ENCODE data around the gene BABAM1.
"Not testable (repeated sequence)": the region's sequence is repeated elsewhere in the genome, so short reads cannot be mapped to it uniquely, and the experiment has no call there.

BABAM1 gene

GRCh38 chr19:17243830-17244617 is 23.2 kb upstream of the BABAM1 start:
- DNase-seq (ENCODE audit: low read depth), result no peak

DNA sequence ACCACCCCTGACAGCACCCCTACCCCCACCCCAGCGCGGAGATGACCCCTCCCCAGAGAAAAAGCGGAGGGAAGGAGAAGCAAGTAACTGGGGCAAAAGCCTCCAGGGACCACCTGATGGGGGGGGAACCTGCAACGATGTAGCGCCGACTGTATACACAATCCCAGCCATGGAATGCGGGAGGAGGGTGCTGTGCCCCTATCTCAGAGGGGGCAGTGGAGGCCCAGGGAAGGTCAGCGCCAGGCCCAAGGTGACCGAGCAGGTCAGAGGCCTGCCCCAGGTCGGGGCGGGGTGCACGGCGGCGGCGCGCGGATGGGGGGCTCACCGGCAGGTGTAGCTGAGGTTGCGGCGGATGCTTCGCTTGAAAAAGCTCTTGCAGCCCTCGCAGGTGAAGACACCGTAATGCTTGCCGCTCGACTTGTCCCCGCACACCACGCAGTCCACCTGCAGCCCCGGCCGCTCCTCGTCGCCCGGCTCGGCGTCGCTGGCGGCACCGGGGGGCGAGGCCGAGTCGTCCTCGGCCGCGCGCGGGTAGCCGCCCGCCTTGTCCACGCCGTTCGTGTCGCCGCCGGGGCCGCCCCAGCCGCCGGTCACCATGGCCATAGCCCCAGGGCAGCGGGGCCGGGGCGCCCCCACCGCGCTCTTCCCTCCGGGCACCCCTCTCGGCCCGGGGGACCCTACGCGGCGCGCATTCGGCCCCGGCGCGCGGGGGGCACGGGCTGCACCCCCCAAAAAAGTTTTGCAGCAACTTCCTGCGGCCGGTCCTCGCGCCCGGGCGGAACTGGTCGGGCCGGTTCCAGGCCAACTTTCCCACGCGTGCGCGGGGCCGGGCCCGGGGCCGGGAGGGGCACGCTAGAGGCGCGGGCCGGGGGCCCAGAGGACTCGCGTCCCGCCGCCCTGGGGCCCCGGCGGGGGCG is 22.4 kb upstream of the BABAM1 start:
- no peak for DNase-seq (ENCODE audit: low read depth)

- DNase-seq (ENCODE audit: low read depth), result no peak
Measured at GRCh38 chr19:17245535-17245984, 21.7 kb upstream of the BABAM1 start, which contains the start of gene NR2F6. NR2F6 (minus strand) TSS chr19:17245919; CDS start chr19:17245220, 699 bp downstream.

- no peak for DNase-seq (ENCODE audit: low read depth)
Measured at GRCh38 chr19:17246681-17247425, 20.4 kb upstream of the BABAM1 start.

- no peak for DNase-seq (ENCODE audit: low read depth)
Measured at GRCh38 chr19:17248011-17248776, 19.0 kb upstream of the BABAM1 start.

DNA sequence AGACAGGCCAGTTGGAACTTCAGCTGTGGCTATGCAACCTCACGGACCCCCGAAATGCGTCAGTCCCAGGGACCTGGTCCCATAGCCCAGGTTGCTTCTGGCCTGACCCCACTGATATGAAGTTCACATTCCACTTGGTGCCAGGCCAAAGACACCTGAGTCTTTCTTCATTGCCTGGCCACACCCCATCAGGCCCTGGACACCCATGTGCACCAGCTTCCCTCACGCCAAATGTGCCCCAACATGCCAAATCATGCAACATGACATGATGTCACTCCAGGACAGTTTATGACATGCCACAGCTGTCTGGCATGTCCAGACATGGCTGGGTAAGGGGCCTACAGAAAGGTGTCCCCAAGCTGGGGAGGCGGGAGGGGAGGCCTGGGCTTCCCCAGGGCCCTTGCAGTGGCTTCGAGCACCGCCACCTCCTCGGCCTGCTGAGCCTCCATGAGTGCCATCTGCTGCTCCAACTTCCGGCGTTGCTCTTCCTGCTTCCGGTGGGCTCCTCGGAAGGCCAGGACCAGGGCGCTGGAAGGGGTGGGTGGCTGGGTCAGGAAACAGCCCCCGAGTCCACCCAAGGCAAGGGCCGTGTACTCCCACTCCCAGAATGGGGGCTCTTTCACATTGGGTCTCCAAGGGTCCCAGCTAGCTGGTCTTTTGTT is 17.2 kb upstream of the BABAM1 start:
- no peak for DNase-seq (ENCODE audit: low read depth)

- DNase-seq (ENCODE audit: low read depth), result no peak
Measured at GRCh38 chr19:17254636-17255035, 12.6 kb upstream of the BABAM1 start.

DNA sequence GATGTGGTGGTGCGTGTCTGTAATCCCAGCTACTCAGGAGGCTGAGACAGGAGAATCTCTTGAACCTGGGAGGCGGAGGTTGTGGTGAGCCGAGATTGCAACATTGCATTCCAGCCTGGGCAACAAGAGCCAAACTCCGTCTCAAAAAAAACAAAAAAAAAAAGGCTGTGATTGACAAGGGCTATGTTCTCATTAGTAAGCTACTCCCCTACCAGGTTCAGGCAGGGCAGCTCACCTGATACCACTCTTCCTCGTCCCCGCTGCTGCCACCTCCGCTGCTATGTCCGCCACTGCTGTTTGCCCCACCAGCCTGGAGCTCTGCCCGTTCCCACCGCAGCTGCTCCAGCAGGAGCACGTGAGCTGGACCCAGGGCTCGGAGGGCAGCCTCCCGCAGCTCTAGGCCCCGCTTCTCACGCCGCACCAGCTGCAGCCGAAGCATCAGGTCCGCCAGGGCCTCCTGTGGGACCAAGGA is 12.1 kb upstream of the BABAM1 start:
- DNase-seq (ENCODE audit: low read depth), result no peak

DNA sequence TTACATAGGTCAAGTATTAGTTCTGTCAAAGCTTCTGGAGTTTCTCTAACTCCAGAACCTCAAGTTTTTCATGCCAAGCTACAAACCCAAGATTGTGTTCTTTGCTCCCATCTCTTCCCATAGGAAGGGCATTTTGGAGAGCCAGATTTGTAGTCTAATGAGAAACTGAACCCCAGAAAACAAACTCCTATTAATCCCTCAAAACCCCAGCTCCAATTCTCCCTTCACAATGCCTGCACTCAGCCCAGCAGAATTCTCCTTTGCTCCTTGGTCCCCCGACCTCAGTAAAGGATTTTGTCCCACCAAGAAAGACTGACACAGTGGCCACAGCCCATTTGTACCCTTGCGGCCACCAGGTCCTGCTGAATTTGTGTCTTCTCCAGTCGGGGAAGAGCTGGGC is 11.1 kb upstream of the BABAM1 start:
- no peak for DNase-seq (ENCODE audit: low read depth)

- DNase-seq (ENCODE audit: low read depth), result no peak
Measured at GRCh38 chr19:17259118-17259780, 8.0 kb upstream of the BABAM1 start.

GRCh38 chr19:17259934-17260333 is 7.3 kb upstream of the BABAM1 start:
- no peak for DNase-seq (ENCODE audit: low read depth)

GRCh38 chr19:17260842-17261325 is 6.4 kb upstream of the BABAM1 start:
- DNase-seq (ENCODE audit: low read depth), result peak; percentile 68

GRCh38 chr19:17262557-17262956 is 4.7 kb upstream of the BABAM1 start:
- DNase-seq (ENCODE audit: low read depth), result no peak

DNA sequence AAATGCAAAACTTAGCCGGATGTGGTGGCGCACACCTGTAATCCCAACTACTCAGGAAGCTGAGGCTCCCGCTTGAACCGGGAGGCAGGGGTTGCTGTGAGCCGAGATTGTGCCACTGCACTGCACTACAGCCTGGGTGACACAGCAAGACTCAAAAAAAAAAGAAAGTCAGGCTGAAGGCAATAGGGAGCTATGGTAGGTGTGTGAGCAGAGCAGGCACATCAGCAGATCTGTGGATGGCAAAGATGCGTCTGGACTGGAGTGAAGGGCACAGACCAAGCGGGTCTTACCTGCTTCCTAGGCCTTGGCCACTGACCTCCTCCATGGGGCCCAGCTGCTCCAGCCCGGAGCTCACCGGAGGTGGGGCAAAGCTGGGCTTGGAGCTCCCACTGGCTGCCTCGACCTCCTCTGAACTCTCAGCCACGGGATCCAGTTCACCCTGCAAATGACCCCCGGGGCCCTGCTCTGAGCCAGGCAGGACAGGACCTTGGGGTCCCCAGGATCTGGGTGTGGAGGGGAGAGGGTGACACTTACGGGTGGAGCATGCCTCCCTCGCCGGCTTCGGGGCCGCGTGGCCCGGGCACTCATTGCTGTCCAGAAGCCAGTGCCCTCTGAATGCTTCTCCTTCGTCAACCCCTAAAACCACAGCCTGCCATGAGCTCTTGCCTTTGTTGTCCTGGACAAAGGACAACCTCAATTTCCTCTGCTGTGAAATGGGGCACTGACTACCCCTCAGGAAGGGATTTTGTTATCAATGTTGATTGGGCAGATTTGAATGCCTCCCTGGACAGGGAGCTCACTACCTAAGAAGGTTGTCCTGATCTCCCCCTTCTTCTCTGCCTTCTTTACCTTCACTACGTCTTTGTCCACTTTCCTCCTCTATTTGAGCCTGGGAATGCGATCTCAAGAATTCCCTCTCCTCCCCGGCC is 3.3 kb upstream of the BABAM1 start:
- no peak for DNase-seq (ENCODE audit: low read depth)

DNA sequence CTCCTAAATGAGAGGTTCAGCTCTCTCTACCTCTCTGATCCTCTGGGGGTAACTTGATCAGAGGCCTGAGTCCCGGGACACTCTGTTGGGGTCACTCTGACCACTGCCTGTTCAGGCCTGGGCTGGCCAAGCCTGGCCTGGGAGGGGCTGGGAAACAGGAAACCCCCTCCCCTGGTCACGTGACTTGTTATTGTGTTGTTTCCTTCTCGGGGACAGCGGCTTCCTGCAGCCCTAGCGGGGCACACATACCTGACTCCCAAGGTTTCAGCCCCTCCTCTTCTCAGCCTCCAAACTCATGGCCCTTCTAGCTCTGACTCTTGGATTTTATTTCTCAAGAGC is 2.6 kb upstream of the BABAM1 start, which contains the start of gene USHBP1:
USHBP1 (minus strand) TSS at position 105 of the 339 bp plus-strand sequence. CDS start 446 bp downstream, outside the sequence.
- DNase-seq (ENCODE audit: low read depth), result no peak

- DNase-seq (ENCODE audit: low read depth), result no peak
Measured at GRCh38 chr19:17266026-17266425, 1.2 kb upstream of the BABAM1 start.

GRCh38 chr19:17266589-17266974 is 661 bp upstream of the BABAM1 start:
- no peak for DNase-seq (ENCODE audit: low read depth)

DNA sequence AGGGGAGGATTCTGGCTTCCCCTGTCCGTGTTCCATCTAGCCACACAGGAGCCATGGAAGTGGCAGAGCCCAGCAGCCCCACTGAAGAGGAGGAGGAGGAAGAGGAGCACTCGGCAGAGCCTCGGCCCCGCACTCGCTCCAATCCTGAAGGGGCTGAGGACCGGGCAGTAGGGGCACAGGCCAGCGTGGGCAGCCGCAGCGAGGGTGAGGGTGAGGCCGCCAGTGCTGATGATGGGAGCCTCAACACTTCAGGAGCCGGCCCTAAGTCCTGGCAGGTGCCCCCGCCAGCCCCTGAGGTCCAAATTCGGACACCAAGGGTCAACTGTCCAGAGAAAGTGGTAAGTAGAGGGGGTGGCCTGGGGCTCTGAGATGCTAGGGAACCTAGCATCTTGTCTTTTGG is 1.5 kb downstream of the BABAM1 start:
- DNase-seq (ENCODE audit: low read depth), result no peak

DNA sequence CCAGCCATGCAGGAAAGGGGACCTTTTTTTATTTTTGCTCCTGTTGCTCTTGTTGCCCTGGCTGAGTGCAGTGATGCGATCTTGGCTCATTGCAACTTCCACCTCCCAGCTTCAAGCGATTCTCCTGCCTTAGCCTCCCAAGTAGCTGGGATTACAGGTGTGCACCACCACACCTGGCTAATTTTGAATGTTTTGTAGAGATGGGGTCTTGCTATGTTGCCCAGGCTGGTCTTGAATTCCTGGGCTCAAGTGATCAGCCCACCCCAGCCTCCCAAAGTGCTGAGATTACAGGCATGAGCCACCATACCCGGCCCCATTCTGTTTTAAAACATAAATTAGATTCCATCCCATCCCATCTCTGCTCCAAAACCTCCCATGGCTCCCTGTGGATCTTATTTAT is 7.6 kb downstream of the BABAM1 start:
- DNase-seq (ENCODE audit: low read depth), result not testable (repeated sequence)
